Right atrium auricular region (tissue), 2 donors: Measurements from ENCODE around the gene APOM. TPM values are rescaled to one million over a fixed set of nuclear protein-coding genes. Genes with fewer than 3 reads are reported as not detected.

Experiments used
- DNase-seq: peaks from one replicate; pipeline ENCODE4 v3.0.0-alpha.2; 2019; ENCODE audit warnings: low spot score
- H3K27ac ChIP-seq, 2 donors: fragments of 200-600 bp; sonication (generic); 1 replicate in 1 of 2; 2 replicates in 1 of 2; pipeline ENCODE4 v1.5.1; 2016 to 2019
- H3K27me3 ChIP-seq, 2 donors: fragments of 200-600 bp; sonication (generic); one replicate each; pipeline versions ENCODE4 v1.5.1 to v1.6.0; 2017 to 2019
- H3K36me3 ChIP-seq: fragments of 200-600 bp; sonication (generic); one replicate; pipeline ENCODE4 v1.5.1; 2016
- H3K4me1 ChIP-seq, 2 donors: fragments of 200-600 bp; sonication (generic); one replicate each; pipeline versions ENCODE4 v1.5.1 to v1.6.0; 2017 to 2019
- H3K4me3 ChIP-seq, 2 donors: fragments of 200-600 bp; sonication (generic); 1 replicate in 1 of 2; 2 replicates in 1 of 2; pipeline ENCODE4 v1.5.1; 2017 to 2019; ENCODE audit warnings: mild to moderate bottlenecking in 1 of 2, moderate library complexity in 1 of 2
- H3K9me3 ChIP-seq, 2 donors: fragments of 200-600 bp; sonication (generic); one replicate each; pipeline ENCODE4 v1.5.1; 2019
- total RNA-seq, 2 donors: library from RNA; depleted of rRNA; stranded (reverse); fragments of >200 nt; gene quantifications; one replicate each; pipeline ENCODE4 v1.1.0, GENCODE V29; 2016
- TF ChIP-seq, protein P1 (sequence below), 2 donors: fragments of 200-600 bp; sonication (generic); IDR thresholded peaks; one replicate each; pipeline ENCODE4 v1.5.1; 2019; ENCODE audit warnings: antibody characterized with exemption in 2 of 2

Gene APOM
- total RNA-seq, 2 donors from 2014 or later, result 1.0 to 1.2 TPM

DNA sequence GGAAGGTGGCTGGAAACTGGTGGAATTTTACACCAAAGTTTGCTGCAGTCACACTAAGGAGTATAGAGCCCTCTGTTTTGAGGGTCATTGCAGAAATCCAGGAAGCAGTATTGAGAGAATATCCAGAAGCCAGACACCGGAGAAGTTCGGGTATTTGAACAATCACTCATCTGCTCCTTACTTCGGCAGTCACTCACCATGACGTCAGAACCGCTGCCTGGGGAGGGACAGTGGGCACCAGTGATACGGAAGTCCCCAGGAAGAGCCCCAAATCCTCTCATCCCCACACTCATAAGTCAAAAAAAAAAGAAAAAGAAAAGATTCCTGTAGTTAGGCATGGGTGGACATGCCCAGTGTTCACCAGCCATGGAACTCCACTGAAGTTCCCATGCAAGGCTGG lies 21.2 kb downstream of the APOM start:
- Histone ChIP-seq H3K4me1 (peaks cover 0 to 16% of the 10 kb centered on the region in 2 donors), H3K4me3 (no peak overlapping the region)
- TF ChIP-seq, protein P1, sequence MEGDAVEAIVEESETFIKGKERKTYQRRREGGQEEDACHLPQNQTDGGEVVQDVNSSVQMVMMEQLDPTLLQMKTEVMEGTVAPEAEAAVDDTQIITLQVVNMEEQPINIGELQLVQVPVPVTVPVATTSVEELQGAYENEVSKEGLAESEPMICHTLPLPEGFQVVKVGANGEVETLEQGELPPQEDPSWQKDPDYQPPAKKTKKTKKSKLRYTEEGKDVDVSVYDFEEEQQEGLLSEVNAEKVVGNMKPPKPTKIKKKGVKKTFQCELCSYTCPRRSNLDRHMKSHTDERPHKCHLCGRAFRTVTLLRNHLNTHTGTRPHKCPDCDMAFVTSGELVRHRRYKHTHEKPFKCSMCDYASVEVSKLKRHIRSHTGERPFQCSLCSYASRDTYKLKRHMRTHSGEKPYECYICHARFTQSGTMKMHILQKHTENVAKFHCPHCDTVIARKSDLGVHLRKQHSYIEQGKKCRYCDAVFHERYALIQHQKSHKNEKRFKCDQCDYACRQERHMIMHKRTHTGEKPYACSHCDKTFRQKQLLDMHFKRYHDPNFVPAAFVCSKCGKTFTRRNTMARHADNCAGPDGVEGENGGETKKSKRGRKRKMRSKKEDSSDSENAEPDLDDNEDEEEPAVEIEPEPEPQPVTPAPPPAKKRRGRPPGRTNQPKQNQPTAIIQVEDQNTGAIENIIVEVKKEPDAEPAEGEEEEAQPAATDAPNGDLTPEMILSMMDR (IDR thresholded peaks at IDR 0.05), result no peak

DNA sequence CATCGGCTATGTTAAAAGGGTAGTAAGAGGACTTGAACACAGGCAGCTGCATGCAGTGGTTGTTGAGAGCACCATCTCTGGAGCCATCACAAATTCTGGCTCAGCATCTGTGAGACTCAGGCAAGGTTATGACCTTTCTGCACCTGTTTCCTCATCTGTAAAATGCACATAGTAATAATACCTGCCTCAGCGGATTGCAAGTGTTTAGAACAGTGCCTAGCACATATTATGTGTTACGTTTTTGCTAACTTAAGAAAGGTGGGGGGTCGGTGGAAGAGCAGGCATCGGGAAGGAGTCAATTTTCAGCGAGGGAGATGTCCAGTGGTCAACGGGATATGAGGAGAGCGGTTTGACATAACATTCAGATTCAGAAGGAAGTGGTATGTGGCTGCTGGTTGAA lies 22.3 kb downstream of the APOM start:
- H3K4me1 ChIP-seq, result peaks cover 0 to 16% of the 10 kb centered on the region in 2 donors
- no peak overlapping the region for H3K27ac ChIP-seq
- H3K27me3 ChIP-seq, result no peaks in the 10 kb centered on the region
- no peaks in the 10 kb centered on the region for H3K9me3 ChIP-seq
- DNase-seq, result no peak
- peaks cover 5% of the 10 kb centered on the region for H3K36me3 ChIP-seq
- TF ChIP-seq, protein P1 (IDR thresholded peaks at IDR 0.05), result no peak
- H3K4me3 ChIP-seq, result no peak overlapping the region

More for the DNA sequence above, 21.2 kb downstream of the APOM start:
- Histone ChIP-seq H3K9me3 (no peaks in the 10 kb centered on the region), H3K27me3 (no peaks in the 10 kb centered on the region), H3K27ac (no peak overlapping the region), H3K36me3 (peaks cover 16% of the 10 kb centered on the region)
- DNase-seq, result no peak

DNA sequence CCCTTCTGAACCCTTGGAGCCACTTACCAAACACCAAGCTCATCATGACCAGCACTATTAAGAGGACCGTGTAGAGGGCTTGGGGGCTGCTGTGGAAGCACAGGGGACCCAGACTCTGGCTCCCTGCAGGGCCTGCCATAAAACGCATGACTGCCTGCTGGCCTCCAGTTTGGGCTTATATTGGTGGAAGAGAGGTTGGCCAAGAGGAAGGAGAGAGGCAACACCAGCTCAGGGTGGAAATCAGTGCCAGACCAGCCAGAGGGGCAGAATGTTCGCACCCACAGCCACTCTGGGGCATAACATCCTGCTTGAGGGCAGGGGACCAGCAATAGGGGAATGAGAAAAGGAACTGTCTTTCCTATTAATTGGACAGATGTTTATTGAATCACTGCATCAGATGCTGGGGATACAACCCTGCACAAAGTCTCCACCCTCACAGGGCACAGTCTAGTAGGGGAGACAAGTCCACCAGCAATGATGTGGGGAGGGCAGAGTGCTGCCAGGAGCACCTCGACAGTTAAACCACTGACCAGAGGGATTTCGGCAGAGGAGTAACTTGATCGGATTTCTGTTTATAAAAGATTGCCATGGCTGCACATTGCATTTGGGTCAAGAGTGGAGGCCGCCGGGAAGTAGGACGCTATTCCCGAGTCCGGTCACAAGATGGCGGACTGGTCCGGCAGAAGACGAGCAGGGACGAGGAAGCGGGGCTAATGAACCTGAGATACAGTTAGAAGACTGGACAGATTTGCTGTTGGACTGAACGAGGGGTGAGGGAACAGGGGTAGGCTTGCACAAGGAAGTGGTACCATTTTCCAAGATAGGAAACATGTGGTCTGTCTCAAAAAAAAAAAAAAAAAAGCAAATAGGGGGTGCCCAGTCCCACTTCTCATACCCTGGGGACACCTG lies 24.8 kb downstream of the APOM start, which contains the start of gene LY6G5C:
LY6G5C (minus strand) TSS at position 842 of the 909 bp plus-strand sequence; CDS start at position 148, 694 bp downstream.
- H3K4me3 ChIP-seq, result peak within 1 kb of the TSS; percentile 43 to 53
- peak; percentile 93 for DNase-seq
- TF ChIP-seq, protein P1 (IDR thresholded peaks at IDR 0.05), result peak; percentile 43 to 79
- peak within 1 kb of the TSS; percentile 60 to 72 for H3K27ac ChIP-seq
- H3K27me3 ChIP-seq, result no peaks in the 10 kb centered on the region
- H3K9me3 ChIP-seq, result no peaks in the 10 kb centered on the region
- H3K36me3 ChIP-seq, result no peaks in the 10 kb centered on the region
- peaks cover 0 to 16% of the 10 kb centered on the region in 2 donors for H3K4me1 ChIP-seq

DNA sequence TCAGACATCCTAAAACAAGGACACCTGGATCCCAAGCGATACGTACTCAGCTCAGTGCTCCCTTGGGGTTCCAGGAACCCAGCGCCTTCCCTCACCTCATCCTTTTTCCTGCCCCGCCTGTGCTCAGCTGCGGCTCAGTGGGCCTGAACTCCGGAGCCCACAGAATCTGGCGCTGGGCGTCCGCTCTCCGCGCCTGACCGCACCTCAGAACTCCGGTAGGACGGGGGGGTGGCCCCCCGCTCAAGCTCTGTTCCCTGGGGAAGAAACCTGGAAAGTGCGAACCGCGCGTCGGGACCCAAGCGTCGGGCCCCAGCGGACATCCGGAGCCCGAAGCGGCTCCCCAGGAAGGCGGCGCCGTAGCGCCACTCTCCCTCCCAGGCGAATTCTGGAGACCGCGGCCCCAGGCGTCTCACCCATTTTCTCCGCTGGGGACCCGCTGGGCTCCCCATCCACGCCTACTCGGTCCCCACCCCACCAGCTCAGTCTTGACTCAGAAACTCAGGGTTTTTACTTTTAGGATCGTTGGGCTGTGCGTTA lies 25.5 kb downstream of the APOM start:
- peak overlapping the region; percentile 43 to 53 for H3K4me3 ChIP-seq
- no peaks in the 10 kb centered on the region for H3K27me3 ChIP-seq
- DNase-seq, result no peak
- H3K36me3 ChIP-seq, result peaks cover 3% of the 10 kb centered on the region
- TF ChIP-seq, protein P1 (IDR thresholded peaks at IDR 0.05), result peak in 1 of 2 donors; percentile 28
- H3K9me3 ChIP-seq, result no peaks in the 10 kb centered on the region
- peak overlapping the region; percentile 60 to 72 for H3K27ac ChIP-seq
- H3K4me1 ChIP-seq, result peaks cover 0 to 16% of the 10 kb centered on the region in 2 donors

DNA sequence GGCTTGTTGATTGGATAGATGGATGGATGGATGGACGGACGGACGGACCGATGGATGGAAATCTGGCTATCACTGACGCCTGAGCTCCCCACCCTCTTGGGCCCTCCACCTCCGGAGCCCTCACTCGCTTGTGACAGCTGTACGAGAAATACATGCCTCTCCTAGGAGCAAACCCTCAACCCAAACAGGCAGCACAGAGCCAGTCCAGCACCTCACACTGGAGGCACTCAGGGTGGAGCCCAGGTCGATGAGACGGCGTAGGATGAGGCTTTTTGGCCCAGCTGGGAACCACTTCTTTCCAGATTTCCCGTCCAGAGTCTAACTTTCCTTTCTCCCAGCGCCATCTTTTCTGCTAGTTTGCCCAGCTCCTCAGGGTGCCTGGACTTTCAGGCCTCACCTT lies 27.9 kb downstream of the APOM start:
- DNase-seq, result no peak
- Histone ChIP-seq H3K4me1 (peaks cover 0 to 16% of the 10 kb centered on the region in 2 donors), H3K4me3 (no peak overlapping the region), H3K27me3 (no peaks in the 10 kb centered on the region), H3K36me3 (peaks cover 24% of the 10 kb centered on the region), H3K27ac (no peak overlapping the region), H3K9me3 (no peaks in the 10 kb centered on the region)
- TF ChIP-seq, protein P1 (IDR thresholded peaks at IDR 0.05), result no peak
